Neural cell (in vitro differentiated cells): ENCODE data around the gene TAGLN3. TPM values are rescaled to one million over a fixed set of nuclear protein-coding genes. Genes with fewer than 3 reads are reported as not detected.

Experiments used
- H2AFZ ChIP-seq: fragments of 200-600, 300-800 bp; sonication (generic), shearing (Covaris generic); 2 replicates; pipeline ENCODE4 v1.6.0; 2014; ENCODE audit warnings: low read depth, mild to moderate bottlenecking, antibody characterized with exemption, low read length, moderate library complexity
- H3F3A ChIP-seq: fragments of 200-600 bp; shearing (Covaris generic); 2 replicates; pipeline ENCODE4 v1.6.1; 2016; ENCODE audit warnings: mild to moderate bottlenecking, moderate library complexity, mixed read lengths, antibody characterized with exemption, low read length; ENCODE audit not compliant: insufficient read depth, poor library complexity, severe bottlenecking
- H3K27ac ChIP-seq: fragments of 200-600, 300-800 bp; sonication (generic), shearing (Covaris generic); 2 replicates; pipeline ENCODE4 v1.5.1; 2014; ENCODE audit warnings: mild to moderate bottlenecking, low read length, moderate library complexity
- H3K27me3 ChIP-seq: fragments of 300-800, 200-600 bp; sonication (generic), shearing (Covaris generic); 2 replicates; pipeline ENCODE4 v1.6.0; 2014; ENCODE audit warnings: mild to moderate bottlenecking, low read depth, low read length, moderate library complexity; ENCODE audit not compliant: insufficient read depth
- H3K36me3 ChIP-seq: fragments of 300-800, 200-600 bp; sonication (generic), shearing (Covaris generic); 2 replicates; pipeline ENCODE4 v1.5.1; 2014; ENCODE audit warnings: mild to moderate bottlenecking, antibody characterized with exemption, low read length, moderate library complexity; ENCODE audit not compliant: insufficient read depth
- H3K4me2 ChIP-seq: fragments of 300-800, 200-600 bp; sonication (generic), shearing (Covaris generic); 2 replicates; pipeline ENCODE4 v1.6.0; 2014; ENCODE audit warnings: mild to moderate bottlenecking, low read length
- H3K4me3 ChIP-seq: fragments of 300-800, 200-600 bp; sonication (generic), shearing (Covaris generic); 2 replicates; pipeline ENCODE4 v1.5.1; 2014; ENCODE audit warnings: mild to moderate bottlenecking, low read length, moderate library complexity
- H3K79me2 ChIP-seq: fragments of 200-600 bp; shearing (Covaris generic); replicated peaks from 2 replicates; pipeline ENCODE4 v1.6.0; 2014; ENCODE audit warnings: mild to moderate bottlenecking, low read length, moderate library complexity; ENCODE audit not compliant: insufficient read depth
- H3K9ac ChIP-seq: fragments of 300-800, 200-600 bp; sonication (generic), shearing (Covaris generic); 2 replicates; pipeline ENCODE4 v1.6.1; 2016; ENCODE audit warnings: mild to moderate bottlenecking, low read length, mixed read lengths
- H3K9me2 ChIP-seq: fragments of 200-600 bp; shearing (Covaris generic); 2 replicates; pipeline ENCODE4 v1.6.1; 2016; ENCODE audit warnings: mild to moderate bottlenecking, low read length, mixed read lengths; ENCODE audit not compliant: insufficient read depth
- H3K9me3 ChIP-seq: fragments of 200-600, 300-800 bp; sonication (generic), shearing (Covaris generic); 2 replicates; pipeline ENCODE4 v1.6.1; 2016; ENCODE audit warnings: mild to moderate bottlenecking, mixed run types, low read length, moderate library complexity, mixed read lengths
- H4K20me1 ChIP-seq: fragments of 200-600 bp; shearing (Covaris generic); 2 replicates; pipeline ENCODE4 v1.6.1; 2016; ENCODE audit warnings: mild to moderate bottlenecking, mixed run types; ENCODE audit not compliant: insufficient read depth
- CTCF ChIP-seq: fragments of 450-650 bp; IDR thresholded peaks from 2 replicates; pipeline ENCODE4 v1.5.1; 2014; ENCODE audit warnings: antibody characterized with exemption, mild to moderate bottlenecking, moderate library complexity; ENCODE audit not compliant: poor library complexity, severe bottlenecking
- EP300 ChIP-seq: fragments of 450-650 bp; conservative IDR thresholded peaks from 2 replicates; pipeline ENCODE4 v1.6.1; 2014; ENCODE audit warnings: antibody characterized with exemption, mild to moderate bottlenecking, moderate library complexity; ENCODE audit not compliant: poor library complexity, severe bottlenecking
- EZH2 ChIP-seq: fragments of 200-600, 300-800 bp; shearing (Covaris generic), sonication (generic); IDR thresholded peaks from 2 replicates; pipeline ENCODE4 v1.6.1; 2014; ENCODE audit warnings: antibody characterized with exemption, low read length, borderline replicate concordance, mild to moderate bottlenecking; ENCODE audit not compliant: insufficient read depth, poor library complexity, severe bottlenecking
- MXI1 ChIP-seq: fragments of 450-650 bp; conservative IDR thresholded peaks from 2 replicates; pipeline ENCODE4 v1.6.1; 2014; ENCODE audit warnings: antibody characterized with exemption, mild to moderate bottlenecking; ENCODE audit not compliant: poor library complexity, severe bottlenecking
- POLR2AphosphoS5 ChIP-seq: IDR thresholded peaks from 2 replicates; pipeline ENCODE4 v1.6.1; 2012
- RAD21 ChIP-seq: fragments of 450-650 bp; conservative IDR thresholded peaks from 2 replicates; pipeline ENCODE4 v1.6.1; 2014; ENCODE audit warnings: antibody characterized with exemption, mild to moderate bottlenecking, moderate library complexity
- REST ChIP-seq: IDR thresholded peaks from 2 replicates; pipeline ENCODE4 v1.6.1; 2012; ENCODE audit warnings: borderline replicate concordance
- SMC3 ChIP-seq: fragments of 450-650 bp; conservative IDR thresholded peaks from 2 replicates; pipeline ENCODE4 v1.6.1; 2014; ENCODE audit warnings: antibody characterized with exemption, mild to moderate bottlenecking, moderate library complexity; ENCODE audit not compliant: poor library complexity
- TAF1 ChIP-seq: IDR thresholded peaks from 2 replicates; pipeline ENCODE4 v1.6.1; 2012; ENCODE audit warnings: low read depth
- polyA plus RNA-seq: library from polyadenylated mRNA; depleted of rRNA; stranded (reverse); fragments of >200 nt; gene quantifications from 2 replicates; pipeline ENCODE4 v1.2.3, GENCODE V29; 2014

TAGLN3 gene
- polyA plus RNA-seq, 1 donor from 2014 or later: 519 TPM

GRCh38 chr3:112027142-112027541 is 28.4 kb downstream of the TAGLN3 start:
- H3K27me3 ChIP-seq: no peaks in the 10 kb centered on the region
- H3K4me3 ChIP-seq: no peak overlapping the region
- TF ChIP-seq TAF1: no peak
- no peak for TF ChIP-seq EZH2
- TF ChIP-seq SMC3: no peak
- TF ChIP-seq CTCF: no peak
- TF ChIP-seq EP300: no peak
- no peak for TF ChIP-seq REST
- TF ChIP-seq MXI1: no peak
- no peak for TF ChIP-seq RAD21
- no peak for TF ChIP-seq POLR2AphosphoS5

GRCh38 chr3:112027826-112028225 is 29.1 kb downstream of the TAGLN3 start:
- no peak overlapping the region for H3K9ac ChIP-seq
- H3K4me3 ChIP-seq: no peak overlapping the region
- H4K20me1 ChIP-seq: no peaks in the 10 kb centered on the region
- no peak overlapping the region for H3K4me2 ChIP-seq
- H3K36me3 ChIP-seq: no peaks in the 10 kb centered on the region
- H2AFZ ChIP-seq: no peak overlapping the region
- no peaks in the 10 kb centered on the region for H3F3A ChIP-seq
- H3K79me2 ChIP-seq: no peaks in the 10 kb centered on the region
- no peaks in the 10 kb centered on the region for H3K27me3 ChIP-seq
- no peaks in the 10 kb centered on the region for H3K9me2 ChIP-seq
- no peak overlapping the region for H3K27ac ChIP-seq
- no peaks in the 10 kb centered on the region for H3K9me3 ChIP-seq
- TF ChIP-seq MXI1: no peak
- TF ChIP-seq EP300: no peak
- TF ChIP-seq TAF1: no peak
- no peak for TF ChIP-seq SMC3
- no peak for TF ChIP-seq EZH2
- TF ChIP-seq POLR2AphosphoS5: no peak
- no peak for TF ChIP-seq CTCF
- TF ChIP-seq RAD21: no peak
- no peak for TF ChIP-seq REST

More at GRCh38 chr3:112027142-112027541, 28.4 kb downstream of the TAGLN3 start:
- Histone ChIP-seq H3K79me2 (no peaks in the 10 kb centered on the region), H4K20me1 (no peaks in the 10 kb centered on the region), H3K4me2 (no peak overlapping the region), H2AFZ (no peak overlapping the region), H3K9me3 (no peaks in the 10 kb centered on the region), H3F3A (no peaks in the 10 kb centered on the region), H3K9ac (no peak overlapping the region), H3K36me3 (no peaks in the 10 kb centered on the region), H3K27ac (no peak overlapping the region), H3K9me2 (no peaks in the 10 kb centered on the region)
